PC-9 (cell line): ENCODE data around the gene SELENON. TPM values are rescaled to one million over a fixed set of nuclear protein-coding genes. Genes with fewer than 3 reads are reported as not detected.

Experiments
- BruUV-seq: library from RNA; stranded (reverse); fragments of 400-500 nt; replicated peaks from 2 replicates; lab custom pipeline; 2021; lab: Mats Ljungman, UMichigan
- CTCF ChIA-PET: fragments of 300-600 bp; sonication (Branson Sonifier 250); formaldehyde crosslinking; loops from one replicate; lab custom pipeline; 2022; ENCODE audit warnings: antibody characterized with exemption; lab: Charles Lee
- POLR2A ChIA-PET: fragments of 300-600 bp; sonication (Branson Sonifier 250); formaldehyde crosslinking; loops from one replicate; lab custom pipeline; 2022; ENCODE audit warnings: antibody characterized with exemption; ENCODE audit not compliant: unreplicated experiment; lab: Charles Lee
- DNase-seq, 2 experiments: peaks; one replicate each; pipeline versions ENCODE4 v3.0.0 to v3.0.0-alpha.2; 2015 to 2022; ENCODE audit warnings: mixed read lengths in 1 of 2
- H2AFZ ChIP-seq: fragments of 200-600 bp; sonication (generic); 2 replicates; pipeline ENCODE4 v1.8.1; 2017; ENCODE audit warnings: antibody characterized with exemption
- H3F3A ChIP-seq: fragments of 200-600 bp; sonication (generic); 2 replicates; pipeline ENCODE4 v1.8.1; 2017; ENCODE audit warnings: antibody characterized with exemption, mild to moderate bottlenecking, low read depth; ENCODE audit not compliant: insufficient read depth
- H3K27ac ChIP-seq: fragments of 200-600 bp; sonication (generic); 2 replicates; pipeline ENCODE4 v1.6.1; 2016; ENCODE audit warnings: mixed run types
- H3K27me3 ChIP-seq: fragments of 200-600 bp; sonication (generic); 2 replicates; pipeline ENCODE4 v1.6.1; 2016; ENCODE audit warnings: low read depth, mixed run types; ENCODE audit not compliant: insufficient read depth
- H3K36me3 ChIP-seq: fragments of 200-600 bp; sonication (generic); 2 replicates; pipeline ENCODE4 v1.6.1; 2016; ENCODE audit warnings: low read depth, mixed run types
- H3K4me1 ChIP-seq: fragments of 200-600 bp; sonication (generic); replicated peaks from 2 replicates; pipeline ENCODE4 v1.6.1; 2016; ENCODE audit warnings: mixed run types; ENCODE audit not compliant: insufficient read depth
- H3K4me2 ChIP-seq: fragments of 200-600 bp; sonication (generic); 2 replicates; pipeline ENCODE4 v1.6.1; 2017; ENCODE audit warnings: mixed run types
- H3K4me3 ChIP-seq: fragments of 200-600 bp; sonication (generic); 2 replicates; pipeline ENCODE4 v1.6.1; 2016; ENCODE audit warnings: mixed run types
- H3K79me2 ChIP-seq: fragments of 200-600 bp; sonication (generic); 2 replicates; pipeline ENCODE4 v1.6.1; 2017; ENCODE audit warnings: low read depth, mixed run types
- H3K9me2 ChIP-seq: fragments of 200-600 bp; sonication (generic); 2 replicates; pipeline ENCODE4 v1.8.1; 2017; ENCODE audit warnings: mild to moderate bottlenecking; ENCODE audit not compliant: insufficient read depth
- H3K9me3 ChIP-seq: fragments of 200-600 bp; sonication (generic); 2 replicates; pipeline ENCODE4 v1.8.1; 2016; ENCODE audit warnings: low read depth; ENCODE audit not compliant: insufficient read depth
- H4K20me1 ChIP-seq: fragments of 200-600 bp; sonication (generic); 2 replicates; pipeline ENCODE4 v1.8.1; 2017; ENCODE audit not compliant: insufficient read depth
- CTCF ChIP-seq: fragments of 200-600 bp; sonication (generic); conservative IDR thresholded peaks from 2 replicates; pipeline ENCODE4 v1.6.1; 2017; ENCODE audit warnings: mixed run types, antibody characterized with exemption, mild to moderate bottlenecking, moderate library complexity
- EZH2 ChIP-seq: fragments of 200-600 bp; sonication (generic); IDR thresholded peaks from 2 replicates; pipeline ENCODE4 v1.8.0; 2017; ENCODE audit warnings: antibody characterized with exemption, low read depth
- intact Hi-C: fragments of 100-400 bp; cut with micrococcal nuclease; formaldehyde crosslinking; loops from one replicate; pipeline ENCODE4 v1.10.0; 2022; ENCODE audit not compliant: unreplicated experiment
- total RNA-seq: library from RNA; stranded (reverse); gene quantifications from 2 replicates; pipeline ENCODE4 v1.2.3, GENCODE V29; 2021

SELENON gene
- total RNA-seq, 1 experiment from 2014 or later = 44.3 TPM

DNA sequence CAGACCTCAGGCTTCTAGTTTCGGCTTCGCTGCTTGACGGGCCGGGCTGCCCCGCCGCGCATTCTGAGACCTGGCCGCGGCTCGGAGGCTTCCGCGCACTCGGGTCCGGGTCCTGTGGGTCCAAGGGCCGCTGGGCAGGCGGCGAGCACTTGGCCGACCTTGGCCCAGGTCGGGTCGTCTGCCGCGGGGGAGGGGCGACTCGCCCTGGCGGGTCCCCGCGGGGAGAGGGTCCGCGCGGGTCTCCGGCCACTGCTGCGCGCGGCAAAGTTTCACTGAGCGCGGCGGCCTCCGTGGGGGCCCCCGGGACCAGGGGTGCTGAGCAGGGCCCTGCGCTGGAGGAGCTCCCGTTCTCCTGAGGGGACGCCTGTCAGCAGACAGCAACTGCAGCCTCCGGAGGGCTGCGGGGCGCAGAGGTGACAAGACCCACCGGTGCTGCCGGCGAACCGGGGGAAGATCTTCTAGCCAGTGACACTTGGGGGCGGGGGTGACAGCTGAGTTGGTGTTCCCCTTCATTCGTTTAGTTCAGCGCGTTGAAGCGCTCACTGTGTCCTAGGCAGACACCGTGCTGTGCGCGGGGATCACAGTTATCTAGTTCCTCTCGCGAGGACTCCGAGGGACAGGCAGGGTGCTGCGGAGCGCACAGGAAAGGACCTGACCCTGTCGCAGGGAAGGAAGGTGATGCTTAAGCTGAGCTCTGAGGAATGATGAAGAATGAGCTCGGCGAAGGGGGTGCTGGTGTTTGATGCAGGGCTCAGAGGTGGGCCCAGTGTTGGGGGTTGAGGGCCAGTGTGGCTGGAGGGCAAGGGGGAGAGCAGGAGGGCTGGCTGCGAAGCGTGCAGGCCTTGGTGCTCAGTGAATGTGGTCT lies 20.5 kb downstream of the SELENON start:
- DNase-seq = peak; percentile 54 to 60
- POLR2A ChIA-PET = interaction anchor here (0.6 to 1.0 kb wide), 3 partner anchors 54 to 177 kb away, joined by 3 to 4 read pairs (median 4); partner anchors contain the start of gene PAFAH2
- H3K79me2 ChIP-seq = peaks cover 27% of the 10 kb centered on the region

GRCh38 chr1:25821112-25821476 lies 21.1 kb downstream of the SELENON start:
- Histone ChIP-seq H3K9me2 (no peaks in the 10 kb centered on the region), H3K4me3 (peak overlapping the region; percentile 83), H2AFZ (peak overlapping the region; percentile 89), H3K79me2 (peaks cover 27% of the 10 kb centered on the region), H4K20me1 (no peaks in the 10 kb centered on the region), H3K9me3 (no peaks in the 10 kb centered on the region), H3K4me1 (peaks cover 16% of the 10 kb centered on the region), H3K27ac (peak overlapping the region; percentile 69; the same call in 1 of the 2 replicates), H3F3A (peaks cover 10% of the 10 kb centered on the region), H3K36me3 (no peaks in the 10 kb centered on the region), H3K4me2 (peak overlapping the region; percentile 98), H3K27me3 (no peaks in the 10 kb centered on the region)
- TF ChIP-seq CTCF (no peak), EZH2 (no peak)
- BruUV-seq = no TSS peak
- ChIA-PET CTCF (no interaction called here), POLR2A (interaction anchor here (1.0 kb wide), 1 partner anchor 177 kb away, joined by 4 read pairs; the partner anchor contains the start of gene PAFAH2)
- no peak for DNase-seq
- intact Hi-C loops = loop anchor here (5.0 kb wide), 2 partner anchors 71 to 86 kb away; partner anchors contain the start of gene STMN1

More for the DNA sequence above, 20.5 kb downstream of the SELENON start:
- CTCF ChIA-PET = no interaction called here
- peak overlapping the region; percentile 83 for H3K4me3 ChIP-seq
- peaks cover 10% of the 10 kb centered on the region for H3F3A ChIP-seq
- no peaks in the 10 kb centered on the region for H3K36me3 ChIP-seq
- BruUV-seq = no TSS peak
- peak overlapping the region; percentile 89 for H2AFZ ChIP-seq
- no peaks in the 10 kb centered on the region for H3K9me2 ChIP-seq
- no peaks in the 10 kb centered on the region for H3K27me3 ChIP-seq
- intact Hi-C loops = loop anchor here (1.0 to 5.0 kb wide), 3 partner anchors 72 to 178 kb away; partner anchors contain the start of genes PAFAH2 and STMN1
- no peaks in the 10 kb centered on the region for H3K9me3 ChIP-seq
- no peaks in the 10 kb centered on the region for H4K20me1 ChIP-seq
- H3K4me1 ChIP-seq = peaks cover 16% of the 10 kb centered on the region
- H3K27ac ChIP-seq = peak overlapping the region; percentile 69
- peak overlapping the region; percentile 98 for H3K4me2 ChIP-seq
- no peak for TF ChIP-seq CTCF
- no peak for TF ChIP-seq EZH2

DNA sequence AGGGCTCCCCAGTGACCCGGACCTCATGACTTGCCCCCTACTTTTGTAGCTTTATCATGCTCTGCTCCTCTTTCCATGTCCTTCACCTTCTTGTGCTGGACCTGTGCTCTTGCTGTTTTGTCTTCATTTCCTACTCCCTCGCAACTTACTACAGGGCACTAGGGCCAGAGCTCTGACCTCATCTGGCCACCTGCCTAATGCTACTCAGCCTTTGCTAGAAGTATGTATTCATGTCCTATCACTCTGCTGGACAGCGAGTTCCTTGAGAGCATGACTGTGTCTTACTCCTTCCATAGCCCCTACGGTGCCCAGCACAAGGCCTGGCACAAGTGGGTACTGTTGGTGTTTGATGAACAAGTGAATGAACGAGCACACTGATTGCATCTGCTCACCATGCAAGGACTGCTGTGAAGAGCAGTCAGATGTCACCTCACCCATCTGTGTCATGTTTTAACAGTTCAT lies 21.7 kb downstream of the SELENON start:
- Histone ChIP-seq H4K20me1 (no peaks in the 10 kb centered on the region), H3K4me2 (peak overlapping the region; percentile 98), H2AFZ (no peak overlapping the region), H3K79me2 (peaks cover 27% of the 10 kb centered on the region), H3K27ac (no peak overlapping the region), H3F3A (peaks cover 10% of the 10 kb centered on the region), H3K4me3 (no peak overlapping the region), H3K27me3 (no peaks in the 10 kb centered on the region), H3K36me3 (no peaks in the 10 kb centered on the region), H3K4me1 (peaks cover 16% of the 10 kb centered on the region), H3K9me2 (no peaks in the 10 kb centered on the region), H3K9me3 (no peaks in the 10 kb centered on the region)
- POLR2A ChIA-PET = no interaction called here
- TF ChIP-seq EZH2 = no peak
- TF ChIP-seq CTCF = no peak
- TSS peak; percentile 25 for BruUV-seq
- CTCF ChIA-PET = interaction anchor here (0.6 kb wide), 1 partner anchor 319 kb away, joined by 5 read pairs; no protein-coding TSS in a partner anchor
- intact Hi-C loops = loop anchor here (5.0 kb wide), 2 partner anchors 71 to 86 kb away; partner anchors contain the start of gene STMN1
- no peak for DNase-seq
